Stimulated activated CD8-positive, alpha-beta memory T cell treated with anti-CD3 and anti-CD28 coated beads, Interleukin-12 subunit alpha, Interleukin-12 subunit beta, amount 100 ng/mL, for 4 hours (primary cell): ENCODE results near the gene MAP4K4.

Source experiments
- DNase-seq: peaks from one replicate; pipeline ENCODE4 v3.0.0-alpha.2; 2020; ENCODE audit warnings: low read depth

Gene MAP4K4

DNA sequence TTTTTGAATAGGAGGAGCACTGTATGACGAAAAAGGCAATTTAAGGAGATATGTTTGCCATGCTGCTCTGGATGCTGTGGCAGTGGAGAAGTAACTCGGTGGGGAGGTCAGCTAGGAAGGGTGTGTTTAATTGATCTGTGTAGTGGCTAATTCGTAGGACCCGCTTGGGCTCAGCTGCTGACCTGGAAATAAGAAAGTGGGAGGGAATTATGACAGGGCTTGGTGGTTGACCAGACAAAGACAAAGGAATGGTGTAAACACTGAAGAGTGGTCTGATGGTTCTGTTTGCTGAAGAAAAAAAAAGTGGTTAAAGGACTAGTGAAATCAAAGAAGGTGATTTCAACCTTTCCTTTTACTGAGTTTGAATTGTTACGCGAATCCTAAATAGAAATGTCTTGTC, 146.0 kb downstream of the MAP4K4 start:
- DNase-seq, result no peak

DNA sequence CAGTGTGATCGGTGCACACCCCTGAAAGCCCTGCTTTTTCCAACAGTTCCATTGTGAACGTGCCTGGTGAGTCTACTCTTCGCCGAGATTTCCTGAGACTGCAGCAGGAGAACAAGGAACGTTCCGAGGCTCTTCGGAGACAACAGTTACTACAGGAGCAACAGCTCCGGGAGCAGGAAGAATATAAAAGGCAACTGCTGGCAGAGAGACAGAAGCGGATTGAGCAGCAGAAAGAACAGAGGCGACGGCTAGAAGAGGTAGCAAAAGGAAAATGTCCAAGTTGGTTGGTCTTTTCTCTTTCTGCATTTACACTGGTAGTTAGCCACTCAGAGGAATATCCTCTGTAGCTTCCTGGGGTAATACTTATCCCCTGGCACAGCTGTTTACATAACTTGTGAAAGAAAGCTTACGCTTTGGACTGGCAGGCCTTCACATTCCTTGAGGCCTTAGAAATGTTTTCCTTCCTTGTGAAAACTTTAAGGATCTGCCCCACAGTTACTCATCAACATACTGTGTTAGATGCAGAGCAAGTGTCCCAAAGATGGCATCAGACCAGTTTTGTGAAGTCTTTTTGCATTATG, 146.6 kb downstream of the MAP4K4 start:
- no peak for DNase-seq

DNA sequence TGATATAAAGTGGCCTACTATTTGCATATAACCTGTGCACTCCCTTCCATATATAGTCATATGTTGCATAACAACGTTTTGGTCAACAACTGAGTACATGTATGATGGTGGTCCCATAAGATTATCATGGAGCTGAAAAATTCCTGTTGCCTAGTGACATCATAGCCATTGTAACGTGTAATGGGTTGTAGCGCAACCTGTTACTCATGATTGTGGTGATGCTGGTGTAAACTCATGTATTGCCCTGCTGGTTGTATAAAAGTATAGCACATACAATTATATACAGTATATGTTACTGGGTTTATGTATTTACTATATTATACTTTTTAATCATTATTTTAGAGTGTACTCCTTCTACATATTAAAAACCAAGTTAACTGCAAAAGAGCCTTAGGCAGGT, 149.5 kb downstream of the MAP4K4 start:
- DNase-seq, result no peak

DNA sequence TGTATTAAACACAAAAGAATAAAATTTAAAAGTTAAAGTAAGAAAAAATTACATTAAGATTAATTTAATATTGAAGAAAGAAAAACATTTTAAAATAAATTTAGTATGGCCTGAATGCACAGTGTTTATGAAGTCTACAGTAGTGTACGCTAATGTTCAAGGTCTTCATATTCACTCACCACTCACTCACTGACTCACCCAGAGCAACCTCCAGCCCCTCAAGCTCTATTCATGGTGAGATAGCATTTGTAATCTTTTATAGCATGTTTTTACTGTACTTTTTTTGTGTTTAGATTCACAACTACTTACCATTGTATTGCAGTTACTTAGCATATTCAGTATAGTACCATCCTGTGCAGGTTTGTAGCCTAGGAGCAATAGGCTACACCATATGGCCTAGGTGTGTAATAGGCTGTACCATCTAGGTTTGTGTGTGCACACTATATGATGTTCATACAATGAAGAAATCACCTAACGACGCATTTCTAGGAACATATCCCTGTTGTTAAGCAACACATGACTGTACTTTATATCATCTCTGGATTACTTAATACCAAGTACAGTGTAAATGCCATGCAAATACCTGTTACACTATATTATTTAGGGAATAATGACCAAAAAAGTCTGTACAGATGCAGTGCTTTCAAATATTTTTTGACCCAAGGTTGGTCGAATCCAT, 150.3 kb downstream of the MAP4K4 start:
- DNase-seq, result no peak

DNA sequence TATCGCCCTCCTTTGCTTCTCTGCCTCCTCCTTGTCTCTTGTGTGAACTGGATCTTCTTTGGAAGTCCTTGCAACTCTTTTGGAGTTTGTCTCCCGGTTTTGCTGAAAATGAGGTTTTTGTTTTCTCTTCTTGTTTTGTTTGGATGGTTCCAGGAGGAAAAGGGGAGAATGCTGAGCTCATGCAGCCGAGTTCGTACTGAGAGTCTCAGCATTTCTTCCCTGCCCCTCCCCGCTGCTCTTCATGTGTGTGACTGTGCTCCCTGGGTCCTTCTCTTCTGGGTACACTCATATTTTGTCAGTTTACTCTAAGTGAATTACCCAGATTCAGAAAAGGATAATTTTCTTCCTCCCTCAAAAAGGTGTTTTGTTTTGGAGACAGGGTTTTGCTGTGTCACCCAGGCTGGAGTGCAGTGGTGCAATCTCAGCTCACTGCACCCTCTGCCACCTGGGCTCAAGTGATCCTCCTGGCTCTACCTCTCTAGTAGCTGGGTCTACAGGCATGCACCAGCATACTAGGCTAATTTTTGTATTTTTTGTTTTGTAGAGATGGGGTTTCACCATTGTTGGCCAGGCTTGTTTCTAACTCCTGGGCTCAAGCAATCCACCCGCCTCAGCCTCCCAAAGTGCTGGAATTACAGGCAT, 151.4 kb downstream of the MAP4K4 start:
- no peak for DNase-seq

DNA sequence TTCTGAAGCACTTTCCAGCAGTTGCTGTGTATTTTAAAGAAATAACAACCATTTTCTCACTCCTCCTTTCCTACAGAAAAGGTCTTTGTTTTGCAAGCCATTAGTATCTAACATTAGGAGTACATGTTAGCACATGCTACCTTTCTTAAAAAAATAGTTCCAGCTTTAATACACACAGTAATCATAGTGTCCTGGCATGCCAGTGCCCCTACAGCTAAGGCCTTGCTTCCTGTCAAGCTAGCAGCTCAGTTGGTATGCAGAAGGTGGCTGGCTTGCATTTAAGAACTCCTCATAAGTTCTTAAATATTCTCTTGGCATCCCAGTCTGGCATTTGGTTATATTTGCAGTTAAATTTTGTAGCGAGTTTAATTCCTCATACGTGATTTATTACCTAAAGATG, 152.9 kb downstream of the MAP4K4 start:
- DNase-seq, result no peak

DNA sequence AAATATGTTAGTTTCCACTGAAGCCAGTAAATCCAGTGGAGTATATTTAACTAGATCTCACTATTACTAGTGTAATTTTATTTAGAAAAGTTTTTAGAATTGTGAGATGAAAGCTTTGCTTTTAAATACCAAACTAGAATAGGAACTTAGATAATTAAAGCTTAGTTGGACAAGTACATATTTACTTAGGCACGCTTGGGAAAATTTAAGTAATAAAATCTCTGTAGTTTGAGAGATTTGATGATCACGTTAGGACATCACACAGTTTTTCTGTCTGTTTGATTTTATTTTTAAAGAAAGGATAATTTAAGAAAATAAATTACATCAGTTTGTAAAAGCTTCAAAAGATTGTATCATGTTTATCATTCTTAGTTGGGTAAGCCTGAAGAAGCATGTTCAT, 153.5 kb downstream of the MAP4K4 start:
- DNase-seq, result no peak

DNA sequence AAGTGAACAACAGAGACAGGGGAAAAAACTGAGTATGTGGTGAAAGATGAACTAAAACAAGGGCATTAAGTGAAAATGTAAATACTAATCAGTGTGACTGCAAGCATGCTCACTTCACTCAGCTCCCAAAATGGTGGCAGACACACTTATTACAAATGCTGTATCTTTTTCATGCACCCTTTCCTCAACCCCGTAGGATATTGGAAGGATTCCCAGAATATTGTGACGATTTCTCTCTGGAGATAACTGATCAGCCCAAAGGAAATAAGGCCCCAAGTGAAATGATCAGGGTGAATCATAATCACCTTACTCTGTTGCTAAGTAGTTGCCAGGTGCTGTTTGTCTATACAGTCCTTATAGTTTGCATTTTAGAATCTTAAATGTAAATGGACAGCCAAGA, 155.3 kb downstream of the MAP4K4 start:
- DNase-seq, result no peak

DNA sequence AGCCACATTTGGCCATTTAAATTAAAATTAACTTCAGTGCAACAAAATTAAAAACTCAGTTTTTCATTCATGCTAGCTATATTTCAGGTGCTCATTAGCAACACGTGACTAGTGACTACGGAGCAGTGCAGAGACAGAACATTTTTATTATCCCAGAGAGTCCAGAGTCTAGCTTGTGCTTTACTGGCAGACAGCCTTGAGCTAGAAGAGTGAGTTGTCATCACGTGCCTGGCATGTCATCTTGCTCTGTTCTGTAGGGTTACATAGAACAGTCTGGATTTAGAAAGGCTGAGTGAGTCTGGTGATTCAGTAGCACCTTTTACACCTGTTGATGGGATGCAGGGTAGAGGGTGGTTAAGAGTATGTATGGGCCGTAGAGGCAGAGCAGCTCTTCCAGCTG, 157.4 kb downstream of the MAP4K4 start:
- DNase-seq, result no peak

DNA sequence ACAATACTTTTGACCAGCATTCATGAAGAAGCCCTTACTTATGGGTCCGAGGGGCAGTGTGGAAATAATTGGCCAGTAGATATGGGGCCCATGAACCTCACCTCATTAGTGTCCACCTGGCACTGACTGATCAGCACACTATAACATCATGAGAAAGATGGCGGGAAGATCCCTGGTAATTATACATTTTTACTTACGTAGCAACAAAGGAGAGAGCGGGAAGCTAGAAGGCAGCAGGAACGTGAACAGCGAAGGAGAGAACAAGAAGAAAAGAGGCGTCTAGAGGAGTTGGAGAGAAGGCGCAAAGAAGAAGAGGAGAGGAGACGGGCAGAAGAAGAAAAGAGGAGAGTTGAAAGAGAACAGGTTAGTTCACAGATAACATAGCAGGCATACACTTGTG, 158.3 kb downstream of the MAP4K4 start:
- DNase-seq, result no peak

DNA sequence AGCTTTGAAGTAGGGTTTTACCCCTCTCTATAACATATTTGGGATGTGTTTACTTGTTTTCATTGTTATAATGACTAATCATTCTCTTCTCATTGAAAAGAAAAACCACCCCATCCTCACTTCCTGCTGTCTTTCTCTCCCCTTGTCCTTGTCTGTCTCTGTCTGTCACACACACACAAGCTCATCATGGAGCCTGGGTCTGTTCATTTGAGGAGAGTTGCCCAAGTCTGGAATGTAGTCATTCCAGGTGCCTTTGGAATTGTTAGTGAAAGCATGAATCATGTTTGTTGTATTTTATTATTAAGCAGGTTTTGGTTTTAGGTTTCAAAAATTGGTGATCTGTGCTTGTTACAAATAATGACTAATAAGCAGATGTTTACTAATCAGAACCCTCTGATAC, 160.7 kb downstream of the MAP4K4 start:
- no peak for DNase-seq

DNA sequence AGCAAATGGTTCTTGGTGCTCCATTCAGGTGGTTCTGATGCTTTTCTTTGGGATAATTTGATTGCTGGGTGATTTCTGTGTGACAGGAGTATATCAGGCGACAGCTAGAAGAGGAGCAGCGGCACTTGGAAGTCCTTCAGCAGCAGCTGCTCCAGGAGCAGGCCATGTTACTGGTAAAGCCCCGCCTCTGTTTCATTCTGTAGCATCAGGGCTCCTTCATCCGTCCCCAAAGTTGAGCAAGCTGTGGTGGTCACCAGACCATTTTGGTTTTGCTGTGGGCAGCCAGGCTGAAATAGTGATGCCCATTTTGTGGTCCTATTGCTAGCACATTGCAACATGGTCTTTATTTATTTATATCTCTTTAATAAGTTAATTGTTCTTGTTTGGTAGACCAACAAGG, 161.4 kb downstream of the MAP4K4 start:
- DNase-seq, result no peak

DNA sequence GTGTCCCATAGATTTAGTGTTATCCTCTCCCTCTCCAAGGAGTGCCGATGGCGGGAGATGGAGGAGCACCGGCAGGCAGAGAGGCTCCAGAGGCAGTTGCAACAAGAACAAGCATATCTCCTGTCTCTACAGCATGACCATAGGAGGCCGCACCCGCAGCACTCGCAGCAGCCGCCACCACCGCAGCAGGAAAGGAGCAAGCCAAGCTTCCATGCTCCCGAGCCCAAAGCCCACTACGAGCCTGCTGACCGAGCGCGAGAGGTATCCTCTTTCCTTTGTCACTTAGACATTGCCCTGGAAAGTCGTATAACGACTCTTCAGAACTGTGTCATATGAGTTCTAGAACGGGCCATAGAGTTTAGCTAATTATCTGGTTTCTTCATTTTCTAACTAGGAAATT, 162.1 kb downstream of the MAP4K4 start:
- DNase-seq, result no peak

DNA sequence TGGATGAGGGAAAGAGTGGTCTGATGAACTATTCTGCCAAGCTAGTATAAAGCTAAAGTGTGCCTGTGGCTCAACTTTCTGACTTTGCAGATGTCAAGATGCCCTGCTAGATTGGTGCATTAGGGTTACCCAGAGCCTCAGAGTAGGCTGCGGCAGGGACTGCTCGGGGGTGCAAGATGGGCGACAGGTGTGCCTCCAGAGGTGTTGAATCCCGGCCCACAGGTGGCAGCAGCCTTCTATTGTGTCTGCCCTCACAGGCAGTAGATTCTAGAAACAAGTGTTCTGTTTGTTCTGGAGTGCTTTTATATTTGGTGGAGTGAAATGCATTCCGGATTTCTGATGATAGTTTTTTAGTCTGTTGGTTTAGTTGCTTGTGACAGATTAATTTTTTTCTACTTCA, 162.7 kb downstream of the MAP4K4 start:
- DNase-seq, result no peak

DNA sequence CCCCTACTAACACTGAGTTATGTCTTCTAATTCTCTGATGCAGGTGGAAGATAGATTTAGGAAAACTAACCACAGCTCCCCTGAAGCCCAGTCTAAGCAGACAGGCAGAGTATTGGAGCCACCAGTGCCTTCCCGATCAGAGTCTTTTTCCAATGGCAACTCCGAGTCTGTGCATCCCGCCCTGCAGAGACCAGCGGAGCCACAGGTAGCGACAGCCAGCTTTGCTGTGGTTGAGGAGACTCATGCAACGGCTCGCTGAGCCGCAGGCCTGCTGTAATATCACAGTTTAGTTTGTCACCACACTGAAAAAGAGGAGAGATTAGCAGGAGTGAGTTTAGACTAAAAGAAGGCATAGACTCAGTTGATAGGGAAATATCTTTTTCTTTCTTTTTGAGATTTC, 163.3 kb downstream of the MAP4K4 start:
- no peak for DNase-seq

DNA sequence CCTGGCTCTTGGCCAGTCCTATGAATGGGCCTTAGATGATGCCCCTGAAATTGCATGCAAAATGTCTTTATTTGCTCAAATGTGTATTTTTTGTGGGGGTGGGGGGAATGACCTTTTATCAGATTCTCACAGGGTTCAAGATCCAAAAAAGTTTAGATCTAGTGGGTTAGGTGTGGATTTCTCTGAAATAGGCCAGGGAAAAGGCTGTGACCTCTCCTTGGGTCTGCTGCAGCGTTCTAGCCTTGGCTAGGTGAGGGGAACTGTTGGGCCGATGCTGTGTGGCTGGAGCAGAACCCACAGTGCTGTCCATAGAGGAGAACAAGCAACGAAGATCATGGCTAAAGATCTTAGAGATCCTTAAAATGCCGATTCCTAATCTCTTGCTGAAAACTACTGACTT, 163.9 kb downstream of the MAP4K4 start:
- no peak for DNase-seq

DNA sequence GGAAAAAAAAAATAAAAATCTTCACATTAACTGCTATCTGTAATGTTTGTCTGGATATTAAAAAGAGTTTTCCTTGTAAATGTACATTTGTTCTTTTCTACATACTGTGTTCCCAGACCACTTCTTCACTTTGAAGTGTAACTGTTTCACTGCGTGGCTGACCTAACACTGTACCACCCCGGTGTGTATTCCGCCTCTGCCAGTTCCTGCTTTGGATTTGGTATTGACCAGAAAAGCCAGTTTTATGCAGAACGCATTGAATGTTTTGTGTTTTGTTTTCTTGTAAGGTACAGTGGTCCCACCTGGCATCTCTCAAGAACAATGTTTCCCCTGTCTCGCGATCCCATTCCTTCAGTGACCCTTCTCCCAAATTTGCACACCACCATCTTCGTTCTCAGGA, 166.0 kb downstream of the MAP4K4 start:
- no peak for DNase-seq

DNA sequence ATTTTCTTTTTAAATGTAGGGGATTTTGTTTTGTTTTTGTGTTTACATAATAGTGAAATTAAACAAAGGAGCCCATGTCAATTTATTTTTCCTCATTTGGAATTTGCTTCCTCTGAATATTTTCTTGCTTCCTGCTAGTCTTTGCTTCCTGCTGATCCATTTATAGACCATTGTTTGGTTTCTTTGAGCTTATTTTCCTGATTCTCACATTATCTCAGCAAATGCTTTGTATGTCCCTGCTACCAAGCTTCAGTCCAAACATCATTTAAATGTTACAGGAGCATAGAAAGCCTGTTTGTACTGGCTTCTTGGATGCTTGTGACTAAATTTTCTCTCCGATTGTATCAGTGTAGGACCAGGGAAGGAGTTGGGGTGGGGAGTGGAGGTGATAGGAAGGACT, 166.9 kb downstream of the MAP4K4 start:
- no peak for DNase-seq

DNA sequence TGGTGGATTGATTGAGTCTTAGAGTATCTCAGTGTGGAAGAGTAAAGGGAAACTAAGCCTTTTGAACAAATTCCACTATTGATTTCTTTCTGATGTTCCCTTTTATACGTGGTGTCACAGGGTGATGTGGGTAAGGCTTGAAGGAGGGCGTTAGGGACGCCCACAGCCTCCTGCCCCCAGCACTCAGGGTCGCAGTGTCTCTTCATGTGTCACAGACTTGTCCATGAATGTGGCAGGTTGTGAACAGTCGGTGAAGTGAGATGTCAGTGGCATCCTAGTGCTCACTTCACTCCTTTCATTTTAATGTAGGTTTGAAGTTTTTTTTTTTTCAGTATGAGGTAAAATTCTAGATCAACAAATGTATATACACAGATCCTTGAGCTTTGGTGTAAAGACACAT, 171.0 kb downstream of the MAP4K4 start:
- DNase-seq, result no peak

DNA sequence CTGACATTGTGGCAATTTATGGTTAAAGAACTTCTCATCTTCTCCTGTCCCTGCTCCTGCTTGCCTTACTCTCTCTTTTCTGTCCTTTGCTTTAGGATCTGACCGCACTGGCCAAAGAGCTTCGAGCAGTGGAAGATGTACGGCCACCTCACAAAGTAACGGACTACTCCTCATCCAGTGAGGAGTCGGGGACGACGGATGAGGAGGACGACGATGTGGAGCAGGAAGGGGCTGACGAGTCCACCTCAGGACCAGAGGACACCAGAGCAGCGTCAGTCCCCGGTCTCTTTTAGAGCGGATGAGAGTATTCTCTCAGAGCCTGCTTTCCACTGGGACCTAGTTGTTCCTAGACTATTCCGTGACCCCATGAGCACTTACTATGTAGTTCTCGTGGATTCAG, 172.0 kb downstream of the MAP4K4 start:
- no peak for DNase-seq

DNA sequence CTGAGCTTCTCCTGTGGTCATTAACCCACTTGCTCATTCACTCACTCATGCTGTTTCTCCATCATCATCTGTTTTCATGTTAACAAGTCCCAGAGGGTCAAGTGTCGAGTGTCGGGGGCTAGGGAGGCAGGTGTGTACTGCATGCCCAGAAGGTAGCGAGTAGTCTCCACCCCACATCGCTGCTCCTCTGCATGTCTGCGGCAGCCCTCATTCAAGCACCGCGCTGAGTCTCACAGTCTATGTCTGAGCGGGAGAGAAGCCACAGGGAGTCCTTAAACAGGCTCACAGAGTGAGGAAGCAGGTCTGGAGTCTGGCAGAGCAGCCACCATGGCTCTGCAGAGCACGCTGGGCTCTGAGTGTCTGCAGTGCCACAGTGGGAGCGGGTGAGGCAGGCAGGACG, 172.9 kb downstream of the MAP4K4 start:
- no peak for DNase-seq

DNA sequence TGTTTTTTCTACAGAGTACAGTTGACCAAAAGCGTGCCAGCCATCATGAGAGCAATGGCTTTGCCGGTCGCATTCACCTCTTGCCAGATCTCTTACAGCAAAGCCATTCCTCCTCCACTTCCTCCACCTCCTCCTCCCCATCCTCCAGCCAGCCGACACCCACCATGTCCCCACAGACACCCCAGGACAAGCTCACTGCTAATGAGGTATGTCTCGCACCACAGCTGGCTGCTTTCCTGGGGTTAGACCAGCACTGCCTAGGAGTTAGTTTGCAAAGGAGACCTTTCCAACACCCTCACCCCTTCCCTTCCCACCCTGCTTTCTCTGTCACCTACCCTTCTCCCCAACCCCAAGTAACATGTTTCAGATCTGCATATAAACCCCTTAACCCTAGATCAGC, 174.0 kb downstream of the MAP4K4 start:
- no peak for DNase-seq

DNA sequence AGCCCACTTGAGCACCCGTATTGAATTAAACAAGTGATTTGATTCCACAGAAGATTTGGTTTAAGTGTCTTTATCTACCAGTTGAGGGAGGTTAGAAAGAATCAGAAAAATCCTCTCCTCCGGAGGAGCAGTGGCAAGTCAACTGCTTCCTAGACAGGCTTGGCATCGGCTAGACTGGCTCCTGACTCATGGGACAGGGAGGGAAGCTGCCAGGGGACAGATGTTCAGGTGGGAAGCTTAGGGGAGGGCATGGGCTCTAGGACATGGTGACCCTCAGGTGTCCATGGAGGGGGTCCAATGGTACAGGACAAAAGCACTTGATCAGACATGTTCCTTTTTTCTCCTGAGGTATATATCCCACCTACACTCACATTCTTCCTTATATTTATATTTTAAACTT, 175.0 kb downstream of the MAP4K4 start:
- no peak for DNase-seq

DNA sequence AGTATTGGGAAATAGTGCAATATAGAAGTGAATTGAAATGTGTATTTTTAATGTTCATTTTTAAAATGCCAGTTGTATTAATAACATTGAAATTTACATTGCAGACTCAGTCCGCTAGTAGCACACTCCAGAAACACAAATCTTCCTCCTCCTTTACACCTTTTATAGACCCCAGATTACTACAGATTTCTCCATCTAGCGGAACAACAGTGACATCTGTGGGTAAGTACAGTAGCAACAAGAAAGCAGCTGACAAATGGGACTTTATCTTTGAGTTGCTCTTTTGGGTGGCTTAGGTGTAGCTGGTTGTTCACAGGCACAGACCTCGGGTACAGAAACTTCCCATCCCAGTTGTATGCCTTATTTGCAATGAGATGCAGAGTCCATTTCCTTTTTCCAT, 176.0 kb downstream of the MAP4K4 start:
- DNase-seq, result no peak
